GM23248 (cell line): Measurements from ENCODE around the gene ENAH. TPM values are rescaled to one million over a fixed set of nuclear protein-coding genes. Genes with fewer than 3 reads are reported as not detected.

Experiments
- DNase-seq: peaks from one replicate; pipeline ENCODE4 v3.0.0-alpha.2; 2015
- H2AFZ ChIP-seq: fragments of 200-600 bp; sonication (generic); 2 replicates; pipeline ENCODE4 v1.6.1; 2016; ENCODE audit warnings: antibody characterized with exemption
- H3F3A ChIP-seq: fragments of 200-600 bp; sonication (generic); 2 replicates; pipeline ENCODE4 v1.6.1; 2016; ENCODE audit warnings: mild to moderate bottlenecking, antibody characterized with exemption, mixed run types; ENCODE audit not compliant: insufficient read depth
- H3K27ac ChIP-seq: fragments of 200-600 bp; sonication (generic); 2 replicates; pipeline ENCODE4 v1.5.1; 2016; ENCODE audit warnings: mild to moderate bottlenecking
- H3K27me3 ChIP-seq: fragments of 200-600 bp; sonication (generic); replicated peaks from 2 replicates; pipeline ENCODE4 v1.6.1; 2016; ENCODE audit warnings: mild to moderate bottlenecking; ENCODE audit not compliant: insufficient read depth
- H3K36me3 ChIP-seq: fragments of 200-600 bp; sonication (generic); 2 replicates; pipeline ENCODE4 v1.6.1; 2016; ENCODE audit warnings: low read depth, mild to moderate bottlenecking
- H3K4me1 ChIP-seq: fragments of 200-600 bp; sonication (generic); 2 replicates; pipeline ENCODE4 v1.6.1; 2016; ENCODE audit warnings: mild to moderate bottlenecking; ENCODE audit not compliant: insufficient read depth
- H3K4me2 ChIP-seq: fragments of 200-600 bp; sonication (generic); one replicate; pipeline ENCODE4 v1.6.1; 2016; ENCODE audit warnings: mild to moderate bottlenecking; ENCODE audit not compliant: unreplicated experiment
- H3K4me3 ChIP-seq: fragments of 200-600 bp; sonication (generic); 2 replicates; pipeline ENCODE4 v1.5.1; 2016; ENCODE audit warnings: mild to moderate bottlenecking
- H3K79me2 ChIP-seq: fragments of 200-600 bp; sonication (generic); 2 replicates; pipeline ENCODE4 v1.6.1; 2016; ENCODE audit warnings: mild to moderate bottlenecking; ENCODE audit not compliant: insufficient read depth
- H3K9ac ChIP-seq: fragments of 200-600 bp; sonication (generic); 2 replicates; pipeline ENCODE4 v1.6.1; 2016; ENCODE audit warnings: mild to moderate bottlenecking
- H3K9me2 ChIP-seq: fragments of 200-600 bp; sonication (generic); 2 replicates; pipeline ENCODE4 v1.6.1; 2016; ENCODE audit warnings: mixed run types, mild to moderate bottlenecking, moderate library complexity; ENCODE audit not compliant: insufficient read depth
- H3K9me3 ChIP-seq: fragments of 200-600 bp; sonication (generic); one replicate; pipeline ENCODE4 v1.6.1; 2017; ENCODE audit warnings: low read depth
- H4K20me1 ChIP-seq: fragments of 200-600 bp; sonication (generic); 2 replicates; pipeline ENCODE4 v1.6.0; 2016; ENCODE audit not compliant: insufficient read depth
- EZH2 ChIP-seq: fragments of 200-600 bp; sonication (generic); IDR thresholded peaks from 2 replicates; pipeline ENCODE4 v1.6.1; 2018; ENCODE audit warnings: antibody characterized with exemption, mild to moderate bottlenecking; ENCODE audit not compliant: insufficient read depth, poor library complexity, severe bottlenecking
- EZH2phosphoT487 ChIP-seq: fragments of 200-600 bp; sonication (generic); IDR thresholded peaks from 2 replicates; pipeline ENCODE4 v1.6.1; 2018; ENCODE audit warnings: antibody characterized with exemption, moderate library complexity, mild to moderate bottlenecking, low read depth; ENCODE audit not compliant: insufficient read depth
- WGBS, 2 experiments: methylation state at CpG; one replicate each; pipeline ENCODE4 v1.1.6; 2015 to 2017; ENCODE audit warnings: low lambda C conversion rate in 2 of 2, low coverage in 1 of 2; ENCODE audit errors: missing lambda C conversion rate in 2 of 2; 5-methylcytosine and 5-hydroxymethylcytosine counted together
- in situ Hi-C: fragments of 300-500 bp; cut with MboI; formaldehyde crosslinking; loops from 2 replicates; pipeline ENCODE4 v1.15.0; 2020
- polyA plus RNA-seq: library from polyadenylated mRNA; unstranded; fragments of >200 nt; fragmentation: Nextera tagmentation; extraction: Ambion mirVana; gene quantifications from 2 replicates; pipeline ENCODE4 v1.2.1, GENCODE V29; 2016
- total RNA-seq: library from RNA; depleted of rRNA; stranded (reverse); fragments of >200 nt; shearing (Covaris generic); gene quantifications from 2 replicates; pipeline ENCODE4 v1.2.3, GENCODE V29; 2014

Gene ENAH
- total and polyA plus RNA-seq, 2 experiments from 2014 or later: 40.1 to 125 TPM

GRCh38 chr1:225467193-225468020 lies 185.5 kb downstream of the ENAH start:
- H3K4me3 ChIP-seq: no peak overlapping the region
- H3K36me3 ChIP-seq: no peaks in the 10 kb centered on the region
- H4K20me1 ChIP-seq: no peaks in the 10 kb centered on the region
- no peaks in the 10 kb centered on the region for H3K4me1 ChIP-seq
- H3K9ac ChIP-seq: no peak overlapping the region
- H3K79me2 ChIP-seq: no peaks in the 10 kb centered on the region
- no peaks in the 10 kb centered on the region for H3F3A ChIP-seq
- H3K27me3 ChIP-seq: no peaks in the 10 kb centered on the region
- no peak for TF ChIP-seq EZH2
- TF ChIP-seq EZH2phosphoT487: no peak
- H2AFZ ChIP-seq: no peak overlapping the region
- DNase-seq: no peak
- H3K27ac ChIP-seq: no peak overlapping the region
- H3K9me3 ChIP-seq: no peaks in the 10 kb centered on the region
- no peaks in the 10 kb centered on the region for H3K9me2 ChIP-seq
- H3K4me2 ChIP-seq: no peak overlapping the region
- 75% methylated on average over 26 of the region's 26 CpGs for WGBS, 2 experiments
- in situ Hi-C loops: no loop called here

GRCh38 chr1:225466848-225467192 lies 186.1 kb downstream of the ENAH start:
- no peaks in the 10 kb centered on the region for H3K4me1 ChIP-seq
- H4K20me1 ChIP-seq: no peaks in the 10 kb centered on the region
- no peak overlapping the region for H3K27ac ChIP-seq
- 91 to 95% methylated on average over 4 of the region's 4 CpGs for WGBS, 2 experiments
- H3K9me3 ChIP-seq: no peaks in the 10 kb centered on the region
- H3K9me2 ChIP-seq: no peaks in the 10 kb centered on the region
- H3K79me2 ChIP-seq: no peaks in the 10 kb centered on the region
- H3F3A ChIP-seq: no peaks in the 10 kb centered on the region
- DNase-seq: no peak
- in situ Hi-C loops: no loop called here
- TF ChIP-seq EZH2phosphoT487 (no peak), EZH2 (no peak)
- H3K36me3 ChIP-seq: no peaks in the 10 kb centered on the region
- H3K4me2 ChIP-seq: no peak overlapping the region
- no peaks in the 10 kb centered on the region for H3K27me3 ChIP-seq
- H3K9ac ChIP-seq: no peak overlapping the region
- no peak overlapping the region for H3K4me3 ChIP-seq
- no peak overlapping the region for H2AFZ ChIP-seq

GRCh38 chr1:225465793-225466517 lies 187.0 kb downstream of the ENAH start:
- no peak for DNase-seq
- Histone ChIP-seq H3K4me1 (peaks cover under 1% of the 10 kb centered on the region; the same call in 1 of the 2 replicates), H3K4me2 (no peak overlapping the region), H3K79me2 (no peaks in the 10 kb centered on the region), H3K27me3 (no peaks in the 10 kb centered on the region), H3K36me3 (no peaks in the 10 kb centered on the region), H4K20me1 (no peaks in the 10 kb centered on the region), H3K9me3 (no peaks in the 10 kb centered on the region), H3K4me3 (no peak overlapping the region), H3F3A (no peaks in the 10 kb centered on the region), H3K27ac (no peak overlapping the region), H3K9ac (no peak overlapping the region), H2AFZ (no peak overlapping the region), H3K9me2 (no peaks in the 10 kb centered on the region)
- TF ChIP-seq EZH2 (no peak), EZH2phosphoT487 (no peak)
- WGBS, 2 experiments: 88 to 89% methylated on average over 26 of the region's 26 CpGs
- in situ Hi-C loops: no loop called here

- no peak overlapping the region for H3K9ac ChIP-seq
Measured at GRCh38 chr1:225464851-225465792, 187.8 kb downstream of the ENAH start.

More at GRCh38 chr1:225464851-225465792, 187.8 kb downstream of the ENAH start:
- Histone ChIP-seq H3K4me3 (no peak overlapping the region), H3K4me1 (peaks cover 9% of the 10 kb centered on the region), H3K4me2 (no peak overlapping the region), H3F3A (no peaks in the 10 kb centered on the region), H3K27me3 (no peaks in the 10 kb centered on the region), H3K79me2 (no peaks in the 10 kb centered on the region), H4K20me1 (no peaks in the 10 kb centered on the region), H3K9me3 (no peaks in the 10 kb centered on the region), H3K27ac (no peak overlapping the region), H3K9me2 (no peaks in the 10 kb centered on the region), H3K36me3 (no peaks in the 10 kb centered on the region), H2AFZ (no peak overlapping the region)
- no peak for DNase-seq
- no peak for TF ChIP-seq EZH2
- TF ChIP-seq EZH2phosphoT487: no peak
- WGBS, 2 experiments: 74 to 75% methylated on average over 15 of the region's 15 CpGs
- in situ Hi-C loops: no loop called here
